ENCODE measurements around the gene TRAF3. TPM values are rescaled to one million over a fixed set of nuclear protein-coding genes. Genes with fewer than 3 reads are reported as not detected.
"Not testable (repeated sequence)": the region's sequence is repeated elsewhere in the genome, so short reads cannot be mapped to it uniquely, and the experiment has no call there.

Gene TRAF3
- total and polyA plus RNA-seq, 5 donors = 3.9 to 15.4 (median 11.4) TPM

DNA sequence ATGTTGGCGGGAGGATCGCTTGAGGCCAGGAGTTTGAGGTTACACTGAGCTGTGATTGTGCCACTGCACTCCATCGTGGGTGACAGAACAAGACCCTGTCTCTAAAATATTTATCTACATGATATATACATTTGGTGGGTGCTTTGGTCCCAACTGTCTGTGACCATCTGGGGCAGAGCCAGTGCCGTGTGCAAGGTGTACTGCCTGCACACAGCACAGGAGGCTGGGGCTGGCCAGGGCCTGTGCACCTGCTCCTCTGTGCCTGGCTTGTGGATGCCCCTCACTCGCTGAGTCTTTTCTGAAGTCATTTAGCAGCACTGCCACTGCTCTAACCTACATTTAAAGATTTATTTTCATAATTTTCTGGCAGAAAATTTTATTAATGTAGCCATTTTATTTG is 58.7 kb downstream of the TRAF3 start:
- ATAC-seq (no peak), DNase-seq (no peak)
- 96% methylated on average over 5 of the region's 5 CpGs for WGBS
- Histone ChIP-seq H3K27ac (ENCODE audit: low read length) (no peak overlapping the region), H3K4me3 (ENCODE audit: low read length) (no peak overlapping the region), H3K27me3 (ENCODE audit: control insufficient read depth, insufficient read depth) (no peaks in the 10 kb centered on the region), H3K9me3 (ENCODE audit: control insufficient read depth, low read length) (no peaks in the 10 kb centered on the region), H3K4me1 (ENCODE audit: control insufficient read depth, insufficient read depth, low read length) (no peaks in the 10 kb centered on the region)
- intact Hi-C loops (cut with DNase I) = no loop called here

DNA sequence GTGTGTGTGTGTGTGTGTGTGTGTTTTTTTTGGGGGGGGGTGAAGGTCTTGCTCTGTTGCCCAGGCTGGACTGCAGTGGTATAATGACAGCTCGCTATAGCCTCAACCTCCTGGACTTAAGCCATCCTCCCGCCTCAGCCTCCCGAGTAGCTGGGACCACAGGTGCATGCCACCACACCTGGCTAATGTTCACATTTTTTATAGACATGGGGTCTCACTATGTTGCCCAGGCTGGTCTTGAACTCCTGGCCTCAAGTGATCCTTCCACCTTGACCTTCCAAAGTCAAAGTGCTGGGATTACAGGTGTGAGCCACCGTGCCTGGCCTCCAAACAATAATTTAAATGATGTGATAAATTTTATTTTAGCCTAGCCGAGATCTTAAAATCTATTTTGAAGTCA is 59.9 kb downstream of the TRAF3 start:
- DNase-seq; ATAC-seq; H3K27me3 ChIP-seq (ENCODE audit: control insufficient read depth, insufficient read depth); H3K27ac ChIP-seq (ENCODE audit: low read length); H3K4me3 ChIP-seq (ENCODE audit: low read length); intact Hi-C loops (cut with DNase I); H3K4me1 ChIP-seq (ENCODE audit: control insufficient read depth, insufficient read depth, low read length); H3K9me3 ChIP-seq (ENCODE audit: control insufficient read depth, low read length): not testable (repeated sequence)
- 95% methylated on average over 5 of the region's 5 CpGs for WGBS

DNA sequence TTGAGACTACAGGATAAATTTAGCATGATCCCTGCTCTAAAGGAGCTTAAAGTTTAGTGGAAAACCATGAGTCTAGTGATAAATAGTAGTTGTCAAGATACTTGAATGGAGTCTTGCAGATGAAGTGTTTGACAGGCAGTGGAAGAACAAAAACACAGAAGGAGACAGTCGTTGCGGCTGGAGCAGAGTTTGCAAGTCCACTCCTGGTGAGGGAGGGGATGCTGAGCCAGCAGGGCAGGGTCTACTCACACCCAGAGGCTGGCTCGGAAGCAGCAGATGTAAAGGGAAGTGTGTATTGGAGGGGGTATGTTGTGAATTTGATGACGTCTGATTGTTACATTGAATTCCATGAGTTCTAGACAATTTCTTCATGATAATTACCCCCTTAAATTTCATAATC is 61.3 kb downstream of the TRAF3 start:
- no peak overlapping the region for H3K4me3 ChIP-seq (ENCODE audit: low read length)
- no peak overlapping the region for H3K27ac ChIP-seq (ENCODE audit: low read length)
- H3K4me1 ChIP-seq (ENCODE audit: control insufficient read depth, insufficient read depth, low read length) = no peaks in the 10 kb centered on the region
- 70% methylated on average over 4 of the region's 4 CpGs for WGBS
- H3K27me3 ChIP-seq (ENCODE audit: control insufficient read depth, insufficient read depth) = no peaks in the 10 kb centered on the region
- intact Hi-C loops (cut with DNase I) = no loop called here
- ATAC-seq (no peak), DNase-seq (no peak)
- H3K9me3 ChIP-seq (ENCODE audit: control insufficient read depth, low read length) = no peaks in the 10 kb centered on the region

DNA sequence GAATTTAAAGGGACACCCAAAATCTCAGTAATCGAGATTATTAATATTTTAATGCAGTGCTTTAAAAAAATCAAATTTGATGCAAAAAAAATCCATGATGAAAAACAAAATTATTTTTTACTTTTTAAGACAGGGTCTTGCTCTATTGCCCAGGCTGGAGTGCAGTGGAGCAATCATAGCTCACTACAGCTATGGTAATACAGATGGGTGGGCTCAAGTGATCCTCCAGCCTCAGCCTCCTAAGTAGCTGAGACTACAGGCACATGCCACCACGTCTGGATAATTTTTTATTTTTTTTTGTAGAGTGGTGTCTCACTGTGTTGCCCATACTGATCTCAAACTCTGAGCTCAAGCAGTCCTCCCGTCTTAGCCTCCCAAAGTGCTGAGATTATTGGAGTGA is 62.9 kb downstream of the TRAF3 start:
- no peak for ATAC-seq
- intact Hi-C loops (cut with DNase I) = no loop called here
- WGBS = 91% methylated on average over 3 of the region's 3 CpGs

DNA sequence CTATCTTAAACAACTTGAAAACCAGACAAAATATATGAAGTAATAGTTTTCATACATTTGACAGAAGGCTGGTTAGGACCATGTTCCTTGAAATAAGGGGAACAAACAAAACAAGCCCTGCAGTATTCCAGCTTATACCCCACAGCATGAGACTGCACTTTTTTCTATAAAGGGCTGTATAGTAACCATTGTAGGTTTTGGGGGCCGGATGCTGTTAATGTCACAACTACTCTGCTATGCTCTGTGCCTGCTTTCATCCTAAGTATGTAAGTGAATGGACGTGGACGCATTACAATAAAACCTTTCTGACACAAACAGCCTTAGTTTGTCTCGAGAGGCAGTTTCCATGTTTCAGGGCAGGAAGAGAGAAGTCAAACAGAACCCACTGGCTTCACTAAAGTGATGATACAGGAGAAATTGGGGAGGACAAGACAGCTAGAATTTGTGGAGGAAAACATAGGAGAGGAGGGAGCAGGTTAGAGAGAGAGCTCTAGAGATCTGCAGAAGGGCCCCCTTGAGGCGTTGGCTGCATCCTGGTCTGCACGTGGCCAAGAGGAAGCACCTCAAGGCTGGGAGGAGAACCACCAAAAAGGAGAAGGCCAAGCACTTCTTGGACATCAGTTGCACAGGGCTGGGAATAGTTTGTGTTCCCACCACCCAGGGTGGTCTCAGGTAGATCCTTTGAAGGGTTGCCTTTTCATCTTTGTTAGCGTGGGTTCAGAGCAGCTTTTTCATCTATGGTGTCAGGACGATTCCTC is 63.7 kb downstream of the TRAF3 start:
- ATAC-seq = no peak
- no peak overlapping the region for H3K4me3 ChIP-seq (ENCODE audit: low read length)
- H3K27ac ChIP-seq (ENCODE audit: low read length) = no peak overlapping the region
- no peaks in the 10 kb centered on the region for H3K27me3 ChIP-seq (ENCODE audit: control insufficient read depth, insufficient read depth)
- no peaks in the 10 kb centered on the region for H3K9me3 ChIP-seq (ENCODE audit: control insufficient read depth, low read length)
- DNase-seq = no peak
- no peaks in the 10 kb centered on the region for H3K4me1 ChIP-seq (ENCODE audit: control insufficient read depth, insufficient read depth, low read length)
- intact Hi-C loops (cut with DNase I) = no loop called here
- WGBS = 81% methylated on average over 8 of the region's 8 CpGs

More for the DNA sequence above, 62.9 kb downstream of the TRAF3 start:
- Histone ChIP-seq H3K27ac (ENCODE audit: low read length) (no peak overlapping the region), H3K4me1 (ENCODE audit: control insufficient read depth, insufficient read depth, low read length) (no peaks in the 10 kb centered on the region), H3K27me3 (ENCODE audit: control insufficient read depth, insufficient read depth) (no peaks in the 10 kb centered on the region), H3K9me3 (ENCODE audit: control insufficient read depth, low read length) (no peaks in the 10 kb centered on the region), H3K4me3 (ENCODE audit: low read length) (no peak overlapping the region)
- DNase-seq = no peak

DNA sequence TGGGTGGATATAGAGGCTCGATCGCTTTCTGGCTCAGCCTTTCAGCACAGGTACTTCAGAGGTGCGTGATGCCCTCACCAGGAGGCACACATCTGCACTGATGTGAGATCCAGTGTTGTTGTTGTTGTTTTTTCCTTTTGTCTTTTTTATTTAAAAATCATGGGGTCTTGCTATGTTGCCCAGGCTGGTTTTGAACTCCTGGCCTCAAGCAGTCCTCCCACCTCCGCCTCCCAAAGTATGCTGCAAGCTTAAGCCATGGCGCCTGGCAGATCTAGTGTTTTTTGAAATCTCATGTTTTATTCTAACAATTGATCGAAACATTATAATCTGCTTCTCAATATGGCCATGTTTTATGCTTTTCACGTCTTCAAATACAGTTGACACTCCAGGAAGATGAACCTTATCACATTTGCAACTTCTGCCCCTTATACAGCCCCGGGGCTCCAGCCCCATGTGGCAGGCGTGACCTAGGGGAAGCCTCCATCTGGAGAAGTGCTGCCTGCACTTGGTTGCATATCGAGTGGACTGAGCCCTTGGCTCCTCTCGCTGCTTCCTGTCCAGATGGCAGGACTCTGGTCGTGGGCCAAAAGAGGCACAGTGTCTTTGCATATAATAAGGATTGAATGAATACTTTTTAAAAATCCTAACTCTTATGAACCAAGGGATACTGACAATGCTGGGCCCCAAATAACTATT is 71.7 kb downstream of the TRAF3 start:
- Histone ChIP-seq H3K4me1 (ENCODE audit: control insufficient read depth, insufficient read depth, low read length) (no peaks in the 10 kb centered on the region), H3K9me3 (ENCODE audit: control insufficient read depth, low read length) (no peaks in the 10 kb centered on the region), H3K27ac (ENCODE audit: low read length) (no peak overlapping the region), H3K27me3 (ENCODE audit: control insufficient read depth, insufficient read depth) (no peaks in the 10 kb centered on the region), H3K4me3 (ENCODE audit: low read length) (no peak overlapping the region)
- peak; percentile 61 to 82 for ATAC-seq
- 59% methylated on average over 12 of the region's 12 CpGs for WGBS
- DNase-seq = peak; percentile 52 to 79 (median 71)
- intact Hi-C loops (cut with DNase I) = no loop called here

DNA sequence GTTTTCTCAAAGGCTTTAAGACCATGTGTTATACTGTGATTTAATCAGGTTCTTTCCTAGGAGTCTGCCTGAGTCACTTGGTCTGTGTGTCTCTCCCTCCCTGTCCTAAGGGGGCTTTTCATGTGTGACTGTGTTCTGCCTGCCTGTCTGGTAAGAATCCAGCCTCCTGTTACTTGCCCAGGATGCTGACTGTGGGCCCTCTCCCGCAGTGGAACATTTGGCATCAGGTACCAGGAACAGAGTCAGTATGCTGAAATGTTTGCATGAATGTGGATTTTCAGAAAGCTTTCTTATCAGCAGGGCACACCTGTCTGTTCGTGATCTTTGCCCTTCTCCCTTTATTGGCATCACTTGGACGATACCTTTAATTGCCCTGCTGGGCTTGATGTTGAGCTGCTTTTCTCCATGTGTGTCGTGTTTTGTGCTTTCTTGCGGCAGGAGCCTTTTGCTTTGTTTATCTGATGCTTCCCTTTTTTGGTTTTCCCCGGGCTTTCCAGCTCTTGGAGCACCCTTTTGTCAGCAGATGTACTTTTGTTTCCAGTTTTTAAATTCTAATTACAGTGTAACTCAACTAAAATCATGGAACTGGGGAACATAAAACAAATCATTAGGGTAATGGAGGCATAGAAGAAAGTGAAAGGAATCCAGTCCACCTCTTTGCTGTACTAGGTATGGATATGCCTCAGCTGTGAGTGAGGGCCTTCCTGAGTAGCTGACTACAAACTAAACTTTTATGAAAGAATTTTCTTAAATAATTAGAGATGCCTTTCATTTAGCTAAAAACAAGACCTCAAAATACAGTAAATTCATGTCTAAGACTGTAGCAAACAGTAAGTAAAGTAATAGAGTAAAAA is 72.5 kb downstream of the TRAF3 start:
- Histone ChIP-seq H3K4me1 (ENCODE audit: control insufficient read depth, insufficient read depth, low read length) (no peaks in the 10 kb centered on the region), H3K27me3 (ENCODE audit: control insufficient read depth, insufficient read depth) (no peaks in the 10 kb centered on the region), H3K9me3 (ENCODE audit: control insufficient read depth, low read length) (no peaks in the 10 kb centered on the region), H3K27ac (ENCODE audit: low read length) (no peak overlapping the region), H3K4me3 (ENCODE audit: low read length) (no peak overlapping the region)
- WGBS = 47% methylated on average over 6 of the region's 6 CpGs
- DNase-seq (no peak), ATAC-seq (peak; percentile 57 to 59)
- intact Hi-C loops (cut with DNase I) = no loop called here

DNA sequence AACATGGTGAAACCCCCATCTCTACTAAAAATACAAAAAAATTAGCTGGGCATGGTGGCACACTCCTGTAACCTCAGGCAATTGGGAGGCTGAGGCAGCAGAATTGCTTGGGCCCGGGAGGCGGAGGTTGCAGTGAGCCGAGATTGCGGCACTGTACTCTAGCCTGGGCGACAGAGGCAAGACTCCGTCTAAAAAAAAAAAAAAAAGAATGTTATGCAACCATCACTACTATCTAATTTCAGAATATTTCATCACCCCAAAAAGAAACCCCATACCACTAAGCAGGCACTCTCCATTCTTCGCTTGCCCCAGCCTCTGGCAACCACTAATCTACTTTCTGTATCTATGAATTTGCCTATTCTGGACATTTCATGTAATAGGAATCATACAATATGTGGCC is 76.4 kb downstream of the TRAF3 start:
- Histone ChIP-seq H3K4me3 (ENCODE audit: low read length) (no peak overlapping the region), H3K27me3 (ENCODE audit: control insufficient read depth, insufficient read depth) (no peaks in the 10 kb centered on the region), H3K27ac (ENCODE audit: low read length) (no peak overlapping the region), H3K9me3 (ENCODE audit: control insufficient read depth, low read length) (no peaks in the 10 kb centered on the region), H3K4me1 (ENCODE audit: control insufficient read depth, insufficient read depth, low read length) (no peaks in the 10 kb centered on the region)
- intact Hi-C loops (cut with DNase I) = no loop called here
- DNase-seq (no peak), ATAC-seq (no peak)
- WGBS = 86% methylated on average over 7 of the region's 7 CpGs

DNA sequence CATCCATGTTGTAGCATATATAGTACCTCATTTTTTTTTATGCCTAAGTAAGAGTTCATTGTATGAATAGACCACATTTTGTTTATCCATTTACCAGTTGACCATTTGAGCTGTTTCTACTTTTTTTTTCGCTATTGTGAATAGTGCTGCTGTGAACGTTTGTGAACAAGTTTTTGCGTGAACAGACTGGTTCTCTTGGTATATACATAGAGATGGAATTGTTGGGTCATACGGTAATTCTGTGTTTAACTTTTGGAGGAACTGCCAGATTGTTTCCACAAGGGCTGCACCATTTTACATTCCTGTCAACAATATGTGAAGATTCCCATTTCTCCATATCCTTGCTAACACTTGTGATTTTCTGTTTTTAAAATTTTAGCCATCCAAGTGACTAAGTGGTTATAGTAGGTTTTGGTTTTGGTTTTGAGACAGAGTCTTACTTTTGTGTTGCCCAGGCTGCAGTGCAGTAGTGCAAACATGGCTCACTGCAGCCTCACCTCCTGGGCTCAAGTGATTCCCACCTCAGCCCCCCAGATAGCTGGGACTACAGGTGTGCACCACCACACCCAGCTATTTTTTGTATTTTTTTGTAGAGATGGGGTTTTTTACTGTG is 76.9 kb downstream of the TRAF3 start:
- Histone ChIP-seq H3K4me3 (ENCODE audit: low read length) (no peak overlapping the region), H3K27me3 (ENCODE audit: control insufficient read depth, insufficient read depth) (no peaks in the 10 kb centered on the region), H3K9me3 (ENCODE audit: control insufficient read depth, low read length) (no peaks in the 10 kb centered on the region), H3K4me1 (ENCODE audit: control insufficient read depth, insufficient read depth, low read length) (no peaks in the 10 kb centered on the region), H3K27ac (ENCODE audit: low read length) (no peak overlapping the region)
- ATAC-seq (no peak), DNase-seq (no peak)
- intact Hi-C loops (cut with DNase I) = no loop called here
- WGBS = 93% methylated on average over 4 of the region's 4 CpGs

DNA sequence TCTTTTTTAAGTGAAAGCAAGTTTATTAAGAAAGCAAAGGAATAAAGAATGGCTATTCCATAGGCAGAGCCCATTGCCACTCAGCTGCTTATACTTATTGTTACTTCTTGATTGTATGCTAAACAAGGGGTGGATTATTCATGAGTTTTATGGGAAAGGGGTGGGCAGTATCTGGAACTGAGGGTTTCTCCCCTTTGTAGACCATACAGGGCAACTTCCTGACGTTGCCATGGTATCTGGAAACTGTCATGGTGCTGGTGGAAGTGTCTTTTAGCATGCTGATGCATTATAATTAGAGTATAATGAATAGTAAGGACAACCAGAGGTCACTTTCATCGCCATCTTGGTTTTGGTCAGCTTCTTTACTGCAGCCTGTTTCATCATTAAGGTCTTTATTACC is 78.9 kb downstream of the TRAF3 start:
- Histone ChIP-seq H3K4me1 (ENCODE audit: control insufficient read depth, insufficient read depth, low read length) (no peaks in the 10 kb centered on the region), H3K27me3 (ENCODE audit: control insufficient read depth, insufficient read depth) (no peaks in the 10 kb centered on the region), H3K9me3 (ENCODE audit: control insufficient read depth, low read length) (no peaks in the 10 kb centered on the region), H3K4me3 (ENCODE audit: low read length) (no peak overlapping the region), H3K27ac (ENCODE audit: low read length) (no peak overlapping the region)
- intact Hi-C loops (cut with DNase I) = no loop called here
- ATAC-seq = no peak
- over 99% methylated on average over 2 of the region's 2 CpGs for WGBS
- DNase-seq = no peak

DNA sequence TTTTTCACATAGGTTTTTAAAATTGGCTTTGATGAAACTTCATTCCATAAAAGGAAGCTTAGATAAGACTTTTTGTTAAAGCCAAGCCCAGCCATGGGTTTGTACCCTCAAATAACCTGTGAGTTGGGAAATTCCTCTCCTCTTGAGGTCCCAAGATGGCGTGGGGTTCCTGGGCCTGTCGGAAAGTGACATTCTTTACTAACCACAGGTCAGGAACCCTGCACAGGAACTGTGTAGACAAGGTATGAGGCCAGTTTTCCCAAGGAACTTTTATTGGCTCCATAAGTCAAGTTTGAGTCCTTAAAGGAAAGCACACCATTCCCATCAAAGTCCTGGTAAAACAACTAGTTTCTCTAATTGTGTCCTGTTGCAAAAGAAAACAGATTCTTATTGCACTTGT is 80.2 kb downstream of the TRAF3 start:
- H3K27me3 ChIP-seq (ENCODE audit: control insufficient read depth, insufficient read depth) = no peaks in the 10 kb centered on the region
- H3K4me1 ChIP-seq (ENCODE audit: control insufficient read depth, insufficient read depth, low read length) = no peaks in the 10 kb centered on the region
- H3K9me3 ChIP-seq (ENCODE audit: control insufficient read depth, low read length) = no peaks in the 10 kb centered on the region
- intact Hi-C loops (cut with DNase I) = no loop called here
- ATAC-seq (no peak), DNase-seq (no peak)
- no peak overlapping the region for H3K4me3 ChIP-seq (ENCODE audit: low read length)
- WGBS = 83% methylated on average over 2 of the region's 2 CpGs
- no peak overlapping the region for H3K27ac ChIP-seq (ENCODE audit: low read length)

All from right cardiac atrium (tissue), 5 donors.